ENCODE data around the gene APBA2.
A peak's percentile ranks its signal among the peaks of the same experiment; 100 is the strongest.

Gene APBA2

GRCh38 chr15:29093065-29093435 lies 207.3 kb downstream of the APBA2 start:
- no peak for DNase-seq

- no peak for DNase-seq
These were observed 208.0 kb downstream of the APBA2 start for GRCh38 chr15:29093696-29094343.

GRCh38 chr15:29094711-29095110 lies 208.9 kb downstream of the APBA2 start:
- DNase-seq: no peak

GRCh38 chr15:29095746-29096145 lies 210.0 kb downstream of the APBA2 start:
- DNase-seq: no peak

- DNase-seq: no peak
These were observed 211.4 kb downstream of the APBA2 start for GRCh38 chr15:29097168-29097567.

GRCh38 chr15:29097971-29098370 lies 212.2 kb downstream of the APBA2 start:
- DNase-seq: no peak

GRCh38 chr15:29098652-29099051 lies 212.9 kb downstream of the APBA2 start:
- DNase-seq: no peak

- DNase-seq: no peak
These were observed 213.5 kb downstream of the APBA2 start for GRCh38 chr15:29099131-29099880.

GRCh38 chr15:29100486-29101000 lies 214.8 kb downstream of the APBA2 start:
- no peak for DNase-seq

- no peak for DNase-seq
These were observed 215.7 kb downstream of the APBA2 start for GRCh38 chr15:29101491-29101890.

- peak; percentile 63 for DNase-seq
These were observed 216.5 kb downstream of the APBA2 start for GRCh38 chr15:29102173-29102794.

- no peak for DNase-seq
These were observed 217.4 kb downstream of the APBA2 start for GRCh38 chr15:29102911-29103823.

GRCh38 chr15:29103824-29104565 lies 218.2 kb downstream of the APBA2 start:
- peak; percentile 58 for DNase-seq

- no peak for DNase-seq
These were observed 218.7 kb downstream of the APBA2 start for GRCh38 chr15:29104566-29104880.

GRCh38 chr15:29105151-29105854 lies 219.5 kb downstream of the APBA2 start:
- DNase-seq: no peak

- no peak for DNase-seq
These were observed 220.3 kb downstream of the APBA2 start for GRCh38 chr15:29106116-29106515.

GRCh38 chr15:29106551-29107290 lies 220.9 kb downstream of the APBA2 start:
- DNase-seq: no peak

- no peak for DNase-seq
These were observed 221.6 kb downstream of the APBA2 start for GRCh38 chr15:29107291-29107890.

GRCh38 chr15:29107971-29108645 lies 222.3 kb downstream of the APBA2 start:
- no peak for DNase-seq

- DNase-seq: no peak
These were observed 224.0 kb downstream of the APBA2 start for GRCh38 chr15:29109762-29110161.

All from stimulated activated CD4-positive, alpha-beta T cell treated with anti-CD3 and anti-CD28 coated beads, Interleukin-12 subunit alpha, Interleukin-12 subunit beta, amount 100 ng/mL, for 4 hours (primary cell).